GM21367 (cell line): ENCODE measurements around the gene PNPLA8.

ENCODE experiments used
- ATAC-seq: cut with Tn5 transposase; IDR thresholded peaks from one replicate; pipeline ENCODE4 v1.9.1; 2021; ENCODE audit not compliant: unreplicated experiment

PNPLA8 gene

GRCh38 chr7:108449521-108449920, 76.4 kb downstream of the PNPLA8 start:
- ATAC-seq, result no peak

- no peak for ATAC-seq
Measured at GRCh38 chr7:108448584-108449505, 77.1 kb downstream of the PNPLA8 start.

- no peak for ATAC-seq
Measured at GRCh38 chr7:108442039-108442568, 83.8 kb downstream of the PNPLA8 start.

- no peak for ATAC-seq
Measured at GRCh38 chr7:108441392-108441955, 84.5 kb downstream of the PNPLA8 start.

GRCh38 chr7:108440613-108441012, 85.3 kb downstream of the PNPLA8 start:
- ATAC-seq, result no peak

- ATAC-seq, result no peak
Measured at GRCh38 chr7:108436906-108437305, 89.0 kb downstream of the PNPLA8 start.

GRCh38 chr7:108434010-108434409, 91.9 kb downstream of the PNPLA8 start:
- ATAC-seq, result no peak

- ATAC-seq, result no peak
Measured at GRCh38 chr7:108431099-108431498, 94.8 kb downstream of the PNPLA8 start.

- no peak for ATAC-seq
Measured at GRCh38 chr7:108430664-108431063, 95.3 kb downstream of the PNPLA8 start.

- ATAC-seq, result no peak
Measured at GRCh38 chr7:108427766-108428165, 98.2 kb downstream of the PNPLA8 start.

GRCh38 chr7:108425714-108426275, 100.1 kb downstream of the PNPLA8 start:
- ATAC-seq, result no peak

- ATAC-seq, result no peak
Measured at GRCh38 chr7:108424013-108424412, 101.9 kb downstream of the PNPLA8 start.

- ATAC-seq, result no peak
Measured at GRCh38 chr7:108423089-108423989, 102.6 kb downstream of the PNPLA8 start.

- ATAC-seq, result no peak
Measured at GRCh38 chr7:108421720-108422331, 104.1 kb downstream of the PNPLA8 start.
